Stimulated activated memory B cell treated with anti-CD40 and anti-IgM and Interleukin-4, amounts not matched to agents 10 μg/mL and 1 μg/mL and 100 μg/mL, for 72 hours (primary cell): ENCODE data around the gene ADAM22.

Experiments used
- ATAC-seq: fragments of 150-1000 bp; cut with Tn5 transposase; 2 replicates; pipeline ENCODE4 v1.10.0; 2021
- H3K27ac Mint-ChIP-seq: one replicate; pipeline ENCODE4 v1.8.0; 2022; ENCODE audit warnings: mild to moderate bottlenecking, mixed read lengths
- H3K27me3 Mint-ChIP-seq: one replicate; pipeline ENCODE4 v1.8.0; 2022; ENCODE audit warnings: mixed read lengths
- H3K36me3 Mint-ChIP-seq: one replicate; pipeline ENCODE4 v1.8.0; 2022; ENCODE audit warnings: mixed read lengths
- H3K4me1 Mint-ChIP-seq: one replicate; pipeline ENCODE4 v1.8.0; 2022; ENCODE audit warnings: mixed read lengths
- H3K4me3 Mint-ChIP-seq: one replicate; pipeline ENCODE4 v1.8.0; 2022; ENCODE audit warnings: mild to moderate bottlenecking, moderate library complexity, mixed read lengths
- H3K9me3 Mint-ChIP-seq: one replicate; pipeline ENCODE4 v1.8.0; 2022; ENCODE audit warnings: mixed read lengths

Gene ADAM22

DNA sequence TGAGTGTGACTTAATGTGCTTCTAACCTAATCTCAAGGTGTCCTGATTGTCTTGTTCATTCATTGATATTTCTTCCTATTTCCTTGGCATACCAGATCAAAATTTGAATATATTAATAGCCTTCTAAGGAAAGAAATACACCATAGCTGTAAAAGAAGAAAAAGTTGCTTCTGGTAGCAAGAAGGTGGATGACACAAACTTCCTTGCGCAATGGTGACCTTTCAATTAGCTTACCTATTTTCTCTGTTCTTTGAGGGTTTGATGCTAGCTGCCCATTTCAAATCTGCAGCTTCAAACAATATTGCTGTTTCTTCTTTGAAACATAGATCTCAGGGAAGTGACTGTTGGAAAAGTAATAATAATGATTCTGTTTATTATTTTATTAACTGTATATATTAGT is 108.8 kb downstream of the ADAM22 start:
- no peak for ATAC-seq
- Mint-ChIP-seq H3K4me1 (peaks cover 23% of the 10 kb centered on the region), H3K4me3 (no peak overlapping the region), H3K27ac (no peak overlapping the region), H3K9me3 (no peaks in the 10 kb centered on the region), H3K27me3 (no peaks in the 10 kb centered on the region), H3K36me3 (no peaks in the 10 kb centered on the region)

DNA sequence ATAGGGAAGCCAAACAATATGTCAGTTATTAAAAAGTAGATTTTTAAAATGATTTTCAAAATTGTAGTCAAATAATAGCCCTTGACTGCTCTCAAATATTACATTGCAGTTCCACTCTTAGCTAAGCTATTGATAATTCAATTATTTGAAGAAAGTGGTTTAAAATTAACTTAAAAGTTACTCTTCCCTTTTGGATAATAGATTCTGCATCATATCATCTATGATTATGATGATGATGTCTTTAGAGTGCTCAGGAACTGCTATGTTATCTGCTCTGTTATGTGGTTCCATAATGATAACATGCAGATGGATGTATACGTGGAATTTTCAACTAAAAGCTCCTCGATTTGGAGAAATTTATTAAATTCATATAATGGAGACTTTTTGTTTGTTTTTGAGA is 110.0 kb downstream of the ADAM22 start:
- no peak overlapping the region for H3K27ac Mint-ChIP-seq
- peaks cover 23% of the 10 kb centered on the region for H3K4me1 Mint-ChIP-seq
- ATAC-seq = no peak

DNA sequence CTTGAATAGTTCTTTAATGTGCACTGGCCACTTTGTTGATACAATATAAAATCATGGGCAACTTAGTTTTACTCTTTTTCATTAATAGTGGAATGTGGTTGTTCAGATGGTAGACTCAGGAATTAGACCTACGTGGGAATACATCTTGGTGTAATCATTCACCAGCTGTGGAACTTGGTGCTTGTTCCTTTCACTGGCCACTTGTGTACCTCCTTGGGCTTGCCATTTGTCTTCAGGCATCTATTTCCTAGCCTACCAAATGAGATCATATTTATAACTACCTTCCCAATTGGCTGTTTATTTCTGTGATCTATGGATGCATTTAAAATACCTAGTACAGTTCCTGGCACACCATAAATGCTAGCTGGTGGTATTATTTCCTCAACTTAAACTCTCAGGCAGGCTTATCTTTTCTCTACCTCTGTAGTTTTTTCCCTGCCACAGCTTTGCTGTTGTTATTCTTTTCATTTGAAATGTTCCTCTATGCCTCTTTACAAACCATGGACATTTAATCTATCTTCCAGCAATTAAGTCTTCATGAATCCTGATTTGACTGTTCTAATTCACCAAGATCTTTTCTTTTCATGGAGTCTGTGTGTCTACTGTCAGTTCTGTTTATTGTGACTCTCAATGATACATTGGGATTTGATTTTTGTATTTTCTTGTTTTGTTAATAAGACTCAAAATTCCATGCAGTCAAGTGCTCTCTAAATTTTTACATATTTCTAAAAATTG is 113.0 kb downstream of the ADAM22 start:
- Mint-ChIP-seq H3K27ac (no peak overlapping the region), H3K9me3 (no peaks in the 10 kb centered on the region), H3K4me1 (peaks cover 20% of the 10 kb centered on the region), H3K36me3 (no peaks in the 10 kb centered on the region), H3K4me3 (no peak overlapping the region), H3K27me3 (no peaks in the 10 kb centered on the region)
- no peak for ATAC-seq

More for the DNA sequence above, 110.0 kb downstream of the ADAM22 start:
- Mint-ChIP-seq H3K27me3 (no peaks in the 10 kb centered on the region), H3K4me3 (no peak overlapping the region), H3K36me3 (no peaks in the 10 kb centered on the region), H3K9me3 (no peaks in the 10 kb centered on the region)

DNA sequence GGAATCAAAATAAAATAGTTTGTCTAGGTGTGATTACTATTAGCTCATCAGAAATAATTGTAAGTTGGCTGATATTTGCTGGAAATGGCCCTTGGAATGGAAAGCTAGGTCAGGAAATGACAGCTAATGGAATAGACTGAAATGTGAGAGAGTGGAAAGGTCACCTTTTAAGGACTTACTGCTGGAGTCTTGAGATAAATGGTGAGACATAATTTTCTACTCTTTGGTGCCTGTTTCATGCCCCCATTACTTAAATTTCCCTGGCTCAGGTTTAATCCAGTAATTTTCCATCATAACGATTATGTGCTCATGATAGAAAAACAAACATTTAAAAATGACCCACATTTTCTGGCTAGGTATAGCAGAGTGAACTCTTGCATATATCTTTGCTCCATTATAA is 123.6 kb downstream of the ADAM22 start:
- Mint-ChIP-seq H3K36me3 (no peaks in the 10 kb centered on the region), H3K4me3 (no peak overlapping the region), H3K27ac (no peak overlapping the region), H3K9me3 (peaks cover under 1% of the 10 kb centered on the region), H3K27me3 (no peaks in the 10 kb centered on the region), H3K4me1 (no peaks in the 10 kb centered on the region)
- no peak for ATAC-seq

DNA sequence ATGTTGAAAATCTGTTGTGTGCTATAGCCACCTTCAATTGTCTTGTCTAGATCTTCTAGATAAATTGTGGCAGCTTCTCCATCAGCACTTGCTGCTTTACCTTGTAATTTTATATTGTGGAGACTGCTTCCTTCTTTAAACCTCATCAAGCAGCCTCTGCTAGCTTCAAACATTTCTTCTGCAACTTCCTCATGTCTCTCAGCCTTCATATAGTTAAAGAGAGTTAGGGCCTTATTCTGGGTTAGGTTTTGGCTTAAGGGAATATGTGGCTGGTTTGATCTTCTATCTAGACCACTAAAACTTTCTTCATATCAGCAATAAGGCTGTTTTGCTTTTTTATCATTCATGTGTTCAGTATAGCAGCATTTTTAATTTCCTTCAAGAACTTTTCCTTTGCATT is 128.2 kb downstream of the ADAM22 start:
- Mint-ChIP-seq H3K9me3 (no peaks in the 10 kb centered on the region), H3K4me1 (no peaks in the 10 kb centered on the region), H3K4me3 (no peak overlapping the region), H3K36me3 (no peaks in the 10 kb centered on the region), H3K27me3 (no peaks in the 10 kb centered on the region), H3K27ac (no peak overlapping the region)
- no peak for ATAC-seq

DNA sequence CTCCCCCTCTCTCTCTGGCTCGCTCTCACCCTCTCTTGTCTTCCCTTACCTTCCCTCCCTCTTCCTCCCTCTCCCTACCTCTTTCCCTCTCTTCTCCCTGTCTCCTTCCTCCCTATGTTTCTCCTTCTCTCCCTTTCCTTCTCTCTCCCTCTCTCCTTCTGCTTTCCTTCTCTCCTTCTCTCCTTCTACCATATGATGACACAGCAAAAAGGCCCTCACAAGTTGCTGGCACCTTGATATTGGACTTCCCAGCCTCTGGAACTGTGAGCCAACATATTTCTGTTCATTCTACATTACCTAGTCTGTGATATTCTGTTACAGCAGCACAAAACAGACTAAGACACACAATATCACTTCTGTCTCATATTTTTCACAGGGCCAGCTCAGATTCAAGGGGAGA is 135.0 kb downstream of the ADAM22 start:
- ATAC-seq = no peak
- Mint-ChIP-seq H3K27me3 (no peaks in the 10 kb centered on the region), H3K9me3 (peaks cover 3% of the 10 kb centered on the region), H3K27ac (no peak overlapping the region), H3K4me1 (no peaks in the 10 kb centered on the region), H3K4me3 (no peak overlapping the region), H3K36me3 (peaks cover 5% of the 10 kb centered on the region)

DNA sequence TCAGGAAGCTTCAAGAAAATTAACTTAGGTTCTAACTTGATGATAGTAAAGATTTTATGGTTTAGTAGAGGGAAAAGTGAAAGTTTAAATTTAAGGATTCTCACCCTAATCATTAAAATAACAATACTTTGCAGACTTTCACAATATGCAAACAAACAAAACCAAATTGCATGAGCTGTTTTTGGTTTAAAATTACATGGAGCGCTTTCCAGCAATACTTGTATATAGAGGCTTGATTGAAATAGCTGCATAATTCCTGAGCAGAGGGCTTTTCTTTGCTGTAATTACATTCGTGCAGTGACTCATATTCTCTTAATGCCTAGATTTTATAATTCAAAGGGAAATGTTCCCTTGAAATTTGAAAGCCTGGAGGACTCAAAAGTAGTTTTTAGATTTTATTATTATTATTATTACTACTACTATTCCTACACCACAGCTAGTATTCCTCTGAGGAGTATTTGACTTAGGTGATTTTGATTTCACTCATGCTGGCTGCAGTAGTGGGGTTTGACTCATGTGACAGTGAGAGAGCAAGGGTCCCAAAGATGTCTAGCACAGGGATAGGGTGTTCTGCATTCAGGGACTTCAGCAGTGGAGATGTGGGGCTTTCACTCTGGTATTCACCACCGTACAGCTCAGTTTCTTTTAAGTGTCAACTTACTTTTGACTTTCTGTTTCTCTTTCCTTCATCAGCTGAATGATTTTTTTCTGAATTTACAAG is 138.1 kb downstream of the ADAM22 start:
- H3K4me3 Mint-ChIP-seq = no peak overlapping the region
- H3K36me3 Mint-ChIP-seq = peaks cover 5% of the 10 kb centered on the region
- H3K27ac Mint-ChIP-seq = no peak overlapping the region
- H3K4me1 Mint-ChIP-seq = no peaks in the 10 kb centered on the region
- no peak for ATAC-seq
- H3K27me3 Mint-ChIP-seq = no peaks in the 10 kb centered on the region
- peaks cover 3% of the 10 kb centered on the region for H3K9me3 Mint-ChIP-seq

DNA sequence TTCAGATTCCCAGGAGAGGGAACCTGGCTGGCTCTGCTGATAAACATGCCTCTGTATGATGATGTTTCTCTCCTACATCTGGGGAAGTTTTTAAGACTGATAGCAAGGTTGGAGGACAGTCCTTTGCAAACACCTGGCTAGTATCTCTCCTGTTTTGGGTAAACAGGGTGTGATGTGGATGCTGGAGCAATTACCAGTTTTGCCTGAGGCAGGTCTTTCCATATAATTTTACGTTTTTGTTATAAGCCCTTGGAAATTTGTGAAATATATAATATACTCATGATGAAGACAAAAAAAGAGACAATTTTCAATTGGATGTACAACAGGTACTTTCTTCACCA is 138.6 kb downstream of the ADAM22 start:
- Mint-ChIP-seq H3K27me3 (peaks cover under 1% of the 10 kb centered on the region), H3K27ac (no peak overlapping the region), H3K36me3 (peaks cover 5% of the 10 kb centered on the region), H3K9me3 (peaks cover 3% of the 10 kb centered on the region), H3K4me1 (no peaks in the 10 kb centered on the region), H3K4me3 (no peak overlapping the region)
- ATAC-seq = no peak

DNA sequence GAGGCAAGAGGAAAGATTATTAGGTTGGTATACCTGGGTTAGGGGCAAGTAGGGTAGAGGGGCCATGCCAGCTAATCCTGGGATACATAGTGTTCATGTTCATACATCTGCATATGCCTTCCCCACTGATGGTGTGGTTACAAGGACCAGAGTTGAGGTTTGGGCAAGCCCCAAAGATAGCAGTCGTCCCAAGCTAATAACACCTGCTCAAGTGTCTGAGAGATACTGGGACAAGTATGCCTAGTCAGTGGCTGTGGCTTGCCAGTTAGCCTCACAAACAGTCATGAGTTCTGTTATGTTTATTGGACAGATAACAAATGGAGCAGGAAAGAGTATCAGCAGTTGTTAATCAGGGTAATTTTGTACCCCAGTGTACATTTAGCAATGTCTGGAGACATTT is 139.6 kb downstream of the ADAM22 start:
- Mint-ChIP-seq H3K27ac (no peak overlapping the region), H3K9me3 (peaks cover 3% of the 10 kb centered on the region), H3K4me1 (no peaks in the 10 kb centered on the region), H3K27me3 (peaks cover 10% of the 10 kb centered on the region), H3K36me3 (peaks cover 11% of the 10 kb centered on the region), H3K4me3 (no peak overlapping the region)
- ATAC-seq = no peak

DNA sequence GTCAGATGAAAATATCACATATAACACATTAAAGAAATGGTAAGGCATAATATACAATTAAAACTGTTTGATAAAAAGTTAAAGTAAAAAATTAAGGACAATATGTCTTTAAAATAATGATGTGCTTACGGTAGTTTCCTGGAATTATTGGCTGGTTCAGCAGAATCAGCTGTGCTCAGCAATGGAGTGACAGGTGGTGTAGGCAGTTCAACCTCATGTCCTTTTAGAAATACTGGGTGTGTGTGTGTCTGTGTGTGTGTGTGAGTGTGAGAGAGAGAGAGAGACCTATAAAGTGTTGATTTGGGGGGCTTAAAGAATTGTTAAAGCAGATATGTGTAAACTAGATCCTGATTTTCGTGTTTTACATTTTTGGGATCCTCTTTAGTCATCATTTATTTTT is 141.2 kb downstream of the ADAM22 start:
- H3K27ac Mint-ChIP-seq = no peak overlapping the region

DNA sequence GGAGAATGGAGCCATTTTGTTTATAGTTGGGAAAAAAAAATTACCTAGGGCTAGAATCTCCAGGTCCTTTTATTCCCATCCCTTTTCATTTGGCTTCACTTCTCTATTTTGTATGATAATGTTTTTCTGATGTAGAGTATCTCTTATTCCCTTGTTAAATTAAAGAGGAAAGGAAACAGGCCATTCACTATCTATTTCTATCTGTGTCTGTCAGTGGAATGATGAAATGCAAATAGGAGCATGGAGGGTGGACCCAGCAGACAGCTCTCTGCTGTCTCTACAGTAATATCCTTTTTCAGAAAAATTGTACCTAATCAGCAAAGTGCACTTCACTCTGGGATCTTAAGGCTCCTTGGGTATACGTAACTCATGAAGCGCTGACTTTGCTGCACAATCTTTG is 149.8 kb downstream of the ADAM22 start:
- Mint-ChIP-seq H3K9me3 (no peaks in the 10 kb centered on the region), H3K36me3 (no peaks in the 10 kb centered on the region), H3K4me1 (no peaks in the 10 kb centered on the region), H3K27ac (no peak overlapping the region), H3K4me3 (no peak overlapping the region), H3K27me3 (no peaks in the 10 kb centered on the region)
- ATAC-seq = no peak

More for the DNA sequence above, 141.2 kb downstream of the ADAM22 start:
- ATAC-seq = no peak
- Mint-ChIP-seq H3K4me1 (no peaks in the 10 kb centered on the region), H3K36me3 (peaks cover 5% of the 10 kb centered on the region), H3K9me3 (no peaks in the 10 kb centered on the region), H3K4me3 (no peak overlapping the region), H3K27me3 (peaks cover 12% of the 10 kb centered on the region)

DNA sequence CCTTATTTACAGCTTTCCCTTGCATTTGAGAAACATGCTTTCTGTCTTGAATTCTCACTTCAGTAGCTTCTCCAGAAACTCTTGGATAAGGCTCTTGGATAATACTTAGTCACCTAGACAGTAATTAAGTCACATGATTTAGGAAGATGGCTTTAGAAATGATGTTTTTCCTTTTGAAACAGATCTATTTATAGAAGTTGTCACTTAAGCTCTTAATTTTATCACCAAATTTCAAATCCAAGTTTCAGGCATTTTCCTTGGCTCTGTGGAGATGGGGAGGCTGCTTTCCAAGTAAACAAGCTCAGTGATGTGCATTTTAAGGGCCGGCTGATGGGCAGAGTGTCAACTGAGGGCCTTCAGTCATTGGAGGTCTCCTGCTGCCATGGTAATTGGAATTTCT is 155.5 kb downstream of the ADAM22 start:
- ATAC-seq = no peak
- H3K27ac Mint-ChIP-seq = no peak overlapping the region
- no peaks in the 10 kb centered on the region for H3K9me3 Mint-ChIP-seq
- peaks cover 13% of the 10 kb centered on the region for H3K27me3 Mint-ChIP-seq
- no peaks in the 10 kb centered on the region for H3K36me3 Mint-ChIP-seq
- no peaks in the 10 kb centered on the region for H3K4me1 Mint-ChIP-seq
- no peak overlapping the region for H3K4me3 Mint-ChIP-seq

DNA sequence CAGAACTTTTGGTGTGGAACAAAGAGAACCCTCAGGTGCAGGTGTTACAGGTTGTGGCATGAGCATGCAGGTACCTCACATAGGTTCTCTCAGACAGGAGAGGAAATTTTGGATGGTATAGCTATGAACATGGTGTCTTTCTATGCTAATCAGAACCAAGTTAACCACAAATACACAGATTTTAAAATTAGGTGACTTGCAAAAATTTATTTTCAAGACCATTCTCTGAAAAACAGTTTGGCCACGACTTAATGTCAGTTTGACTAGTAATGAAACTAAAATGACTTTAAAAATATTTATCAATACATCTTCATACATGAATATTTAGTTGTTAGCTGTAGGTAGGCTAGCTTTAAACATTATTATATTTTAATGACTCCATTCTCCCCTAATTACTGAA is 156.2 kb downstream of the ADAM22 start:
- Mint-ChIP-seq H3K9me3 (no peaks in the 10 kb centered on the region), H3K27me3 (peaks cover 13% of the 10 kb centered on the region), H3K4me3 (no peak overlapping the region), H3K4me1 (no peaks in the 10 kb centered on the region), H3K36me3 (no peaks in the 10 kb centered on the region), H3K27ac (no peak overlapping the region)
- no peak for ATAC-seq

DNA sequence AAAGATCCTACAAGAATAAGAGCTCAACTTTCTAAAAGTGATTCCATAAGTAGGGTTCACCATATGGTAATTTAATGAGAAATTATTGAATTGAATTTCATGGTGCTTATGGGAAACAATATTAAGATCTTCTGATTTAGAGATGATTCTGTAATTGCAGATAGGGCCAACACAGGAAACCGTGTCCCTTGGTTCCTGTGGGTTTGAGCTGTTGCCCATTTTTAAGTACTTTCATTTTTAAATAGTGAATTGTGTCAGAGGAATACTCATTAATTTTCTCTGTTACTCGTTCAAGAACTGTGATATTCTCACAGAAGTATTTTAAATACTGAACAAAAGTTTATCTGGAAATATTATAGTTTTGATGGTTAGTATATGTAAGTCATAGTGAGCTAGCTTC is 156.6 kb downstream of the ADAM22 start:
- H3K4me3 Mint-ChIP-seq = no peak overlapping the region

DNA sequence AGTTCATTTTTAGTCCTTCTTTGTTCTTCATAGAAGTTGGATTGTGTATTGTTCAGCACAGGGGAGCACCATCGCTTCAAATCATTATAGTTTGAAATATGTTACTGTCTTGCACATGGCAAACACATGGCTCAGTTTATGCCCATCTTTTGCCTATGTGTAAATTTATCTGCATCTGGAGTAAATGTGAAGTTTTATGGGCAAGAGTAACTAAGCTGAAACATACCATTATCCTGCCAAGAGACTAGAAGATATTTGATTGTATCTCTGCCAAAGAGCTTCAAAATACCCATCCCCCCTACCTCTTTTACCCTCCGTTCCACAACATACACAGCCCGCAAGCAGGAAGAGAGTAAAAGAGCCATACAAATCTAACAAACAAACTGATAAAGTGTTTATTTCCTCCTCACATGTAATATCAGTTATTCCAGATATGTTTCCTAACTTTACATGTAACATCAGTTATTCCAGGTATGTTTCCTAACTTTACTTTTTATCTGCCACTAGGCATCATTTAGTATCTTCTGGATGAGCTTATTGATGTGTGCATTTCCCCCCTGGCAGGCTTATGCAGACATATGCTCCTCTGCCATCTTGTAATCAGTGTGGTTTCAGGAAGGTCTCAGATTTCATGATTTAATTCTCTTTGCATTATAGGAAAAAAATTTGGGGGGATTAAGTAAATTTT is 158.1 kb downstream of the ADAM22 start:
- no peak for ATAC-seq

More for the DNA sequence above, 156.6 kb downstream of the ADAM22 start:
- Mint-ChIP-seq H3K9me3 (no peaks in the 10 kb centered on the region), H3K36me3 (no peaks in the 10 kb centered on the region), H3K27me3 (peaks cover 13% of the 10 kb centered on the region), H3K4me1 (no peaks in the 10 kb centered on the region), H3K27ac (no peak overlapping the region)
- ATAC-seq = no peak

DNA sequence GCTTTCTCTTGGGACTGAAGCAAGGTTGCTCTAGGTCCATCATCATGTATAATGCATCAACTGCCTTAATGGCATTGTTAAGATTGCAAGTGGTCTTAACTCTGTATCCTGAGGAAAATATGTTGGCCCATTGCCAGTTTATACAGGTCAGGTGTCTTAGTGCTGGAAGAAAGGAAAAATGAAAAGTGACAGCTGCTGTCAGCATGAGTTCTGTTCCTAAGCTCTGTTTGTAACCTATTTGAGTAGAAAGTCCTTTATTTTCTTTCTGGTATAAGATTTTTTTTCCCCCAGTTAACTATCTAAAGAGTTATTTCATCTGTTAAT is 158.6 kb downstream of the ADAM22 start:
- no peaks in the 10 kb centered on the region for H3K36me3 Mint-ChIP-seq
- ATAC-seq = no peak
- no peaks in the 10 kb centered on the region for H3K9me3 Mint-ChIP-seq
- no peak overlapping the region for H3K4me3 Mint-ChIP-seq
- no peaks in the 10 kb centered on the region for H3K4me1 Mint-ChIP-seq
- no peak overlapping the region for H3K27ac Mint-ChIP-seq
- H3K27me3 Mint-ChIP-seq = peaks cover 13% of the 10 kb centered on the region

More for the DNA sequence above, 158.1 kb downstream of the ADAM22 start:
- Mint-ChIP-seq H3K27me3 (peaks cover 13% of the 10 kb centered on the region), H3K4me3 (no peak overlapping the region), H3K4me1 (no peaks in the 10 kb centered on the region), H3K9me3 (no peaks in the 10 kb centered on the region), H3K27ac (no peak overlapping the region), H3K36me3 (no peaks in the 10 kb centered on the region)
